GM18519 (cell line): Measurements from ENCODE around the gene SCRN1.

Source experiments
- ATAC-seq: cut with Tn5 transposase; IDR thresholded peaks from one replicate; pipeline ENCODE4 v1.9.1; 2021; ENCODE audit warnings: mild to moderate bottlenecking, moderate library complexity; ENCODE audit not compliant: unreplicated experiment, low FRiP score

Gene SCRN1

DNA sequence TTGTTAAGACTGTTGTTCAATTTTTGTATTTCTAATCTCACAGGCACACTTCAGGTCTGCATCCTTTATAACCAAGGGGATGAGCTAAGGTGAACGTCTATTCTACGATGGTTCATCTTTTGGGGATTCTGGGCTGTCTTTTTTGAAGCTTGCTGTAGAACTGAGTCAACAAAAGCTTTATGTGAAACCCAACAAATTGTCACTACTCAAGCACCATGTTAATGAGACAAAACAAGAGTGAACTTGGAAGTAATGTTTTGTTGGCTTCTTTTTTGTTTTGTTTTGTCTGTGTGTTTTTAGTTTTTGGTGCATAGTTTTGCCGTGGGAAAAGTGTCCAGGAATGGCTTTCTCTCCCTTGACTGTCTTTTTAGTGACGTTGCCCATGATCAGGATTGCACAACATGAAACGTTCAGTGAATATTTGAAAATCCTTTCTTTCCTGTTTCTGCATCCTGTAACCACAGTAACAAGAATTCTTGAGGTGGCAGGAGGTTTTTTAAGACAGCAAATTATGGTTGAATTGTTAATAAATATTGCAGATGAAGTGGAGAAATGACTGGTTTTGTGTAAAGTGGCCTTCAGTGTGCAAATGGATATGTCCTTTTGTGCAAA lies 117.7 kb downstream of the SCRN1 start:
- no peak for ATAC-seq
